Measurements from ENCODE around the gene KRTAP10-3. TPM values are rescaled to one million over a fixed set of nuclear protein-coding genes. Genes with fewer than 3 reads are reported as not detected.

The KRTAP10-3 gene
- total RNA-seq, 1 donor from 2014 or later = not detected

DNA sequence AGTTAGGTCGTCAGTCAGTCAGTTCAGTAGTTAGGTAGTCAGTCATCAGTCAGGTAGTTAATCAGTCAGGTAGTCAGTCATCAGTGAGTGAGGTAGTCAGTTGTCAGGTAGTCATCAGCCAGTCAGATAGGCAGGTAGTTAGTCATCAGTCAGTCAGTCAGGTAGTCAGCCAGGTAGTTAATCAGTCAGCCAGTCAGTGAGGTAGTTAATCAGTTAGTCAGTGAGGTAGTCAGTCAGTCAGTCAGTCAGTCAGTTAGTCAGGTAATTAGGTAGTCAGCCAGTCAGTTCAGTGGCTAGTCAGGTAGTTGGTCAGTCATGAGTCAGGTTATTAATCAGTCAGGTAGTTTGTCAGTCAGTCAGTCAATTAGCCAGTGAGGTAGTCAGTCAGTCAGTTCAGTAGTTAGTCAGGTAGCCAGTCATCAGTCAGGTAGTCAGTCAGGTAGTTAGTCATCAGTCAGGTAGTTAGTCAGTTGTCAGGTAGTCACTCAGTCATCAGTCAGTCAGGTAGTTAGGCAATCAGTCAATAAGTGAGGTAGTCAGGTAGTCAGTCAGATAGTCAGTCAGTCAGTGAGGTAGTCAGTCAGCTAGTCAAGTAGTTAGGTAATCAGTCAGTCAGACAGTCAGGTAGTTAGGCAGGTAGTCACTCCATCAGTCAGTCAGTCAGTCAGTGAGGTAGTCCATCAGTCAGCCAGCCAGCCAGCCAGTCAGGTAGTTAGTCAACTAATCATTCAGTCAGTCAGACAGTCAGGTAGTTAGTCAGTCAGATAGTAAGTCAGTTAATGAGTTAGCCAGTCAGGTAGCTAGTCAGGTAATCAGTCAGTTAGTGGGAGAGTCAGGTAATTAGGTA is 34.8 kb downstream of the KRTAP10-3 start:
- ChIA-PET POLR2A (no interaction called here), CTCF (no interaction called here)
- H3K27ac Mint-ChIP-seq = no peak overlapping the region
- DNase-seq = no peak
- H3K4me1 Mint-ChIP-seq = no peaks in the 10 kb centered on the region
- H3K4me3 Mint-ChIP-seq = no peak overlapping the region
- ATAC-seq (ENCODE audit: low read depth) = no peak
- intact Hi-C loops (cut with micrococcal nuclease) = no loop called here
- TF ChIP-seq, protein P1, sequence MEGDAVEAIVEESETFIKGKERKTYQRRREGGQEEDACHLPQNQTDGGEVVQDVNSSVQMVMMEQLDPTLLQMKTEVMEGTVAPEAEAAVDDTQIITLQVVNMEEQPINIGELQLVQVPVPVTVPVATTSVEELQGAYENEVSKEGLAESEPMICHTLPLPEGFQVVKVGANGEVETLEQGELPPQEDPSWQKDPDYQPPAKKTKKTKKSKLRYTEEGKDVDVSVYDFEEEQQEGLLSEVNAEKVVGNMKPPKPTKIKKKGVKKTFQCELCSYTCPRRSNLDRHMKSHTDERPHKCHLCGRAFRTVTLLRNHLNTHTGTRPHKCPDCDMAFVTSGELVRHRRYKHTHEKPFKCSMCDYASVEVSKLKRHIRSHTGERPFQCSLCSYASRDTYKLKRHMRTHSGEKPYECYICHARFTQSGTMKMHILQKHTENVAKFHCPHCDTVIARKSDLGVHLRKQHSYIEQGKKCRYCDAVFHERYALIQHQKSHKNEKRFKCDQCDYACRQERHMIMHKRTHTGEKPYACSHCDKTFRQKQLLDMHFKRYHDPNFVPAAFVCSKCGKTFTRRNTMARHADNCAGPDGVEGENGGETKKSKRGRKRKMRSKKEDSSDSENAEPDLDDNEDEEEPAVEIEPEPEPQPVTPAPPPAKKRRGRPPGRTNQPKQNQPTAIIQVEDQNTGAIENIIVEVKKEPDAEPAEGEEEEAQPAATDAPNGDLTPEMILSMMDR (IDR thresholded peaks at IDR 0.05) = no peak
- H3K36me3 Mint-ChIP-seq (ENCODE audit: low read depth) = no peaks in the 10 kb centered on the region
- no peaks in the 10 kb centered on the region for H3K27me3 Mint-ChIP-seq
- no peaks in the 10 kb centered on the region for H3K9me3 Mint-ChIP-seq

DNA sequence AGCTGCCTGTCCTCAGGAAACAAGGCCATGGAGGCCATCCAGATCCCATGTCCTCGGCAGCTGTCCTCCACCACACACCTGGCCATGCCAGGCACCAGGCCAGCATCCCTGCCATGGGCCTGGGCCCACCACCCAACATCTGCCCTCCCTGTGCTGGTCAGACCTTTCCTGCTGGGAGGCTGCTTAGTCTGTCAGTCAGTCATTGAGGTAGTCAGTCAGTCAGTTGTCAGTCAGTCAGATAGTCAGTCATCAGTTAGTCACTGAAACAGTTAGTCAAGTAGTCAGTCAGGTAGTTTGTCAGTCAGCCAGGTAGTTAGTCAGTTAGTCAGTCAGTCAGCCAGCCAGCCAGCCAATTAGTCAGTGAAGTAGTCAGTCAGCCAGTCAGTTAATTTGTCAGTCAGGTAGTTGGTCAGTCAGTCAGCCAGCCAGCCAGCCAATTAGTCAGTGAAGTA is 35.8 kb downstream of the KRTAP10-3 start:
- POLR2A ChIA-PET = no interaction called here
- CTCF ChIA-PET = no interaction called here
- TF ChIP-seq, protein P1 (IDR thresholded peaks at IDR 0.05) = no peak

GRCh38 chr21:44521928-44522752 is 36.5 kb downstream of the KRTAP10-3 start:
- H3K9me3 Mint-ChIP-seq = no peaks in the 10 kb centered on the region
- ChIA-PET POLR2A (no interaction called here), CTCF (no interaction called here)
- intact Hi-C loops (cut with micrococcal nuclease) = no loop called here
- TF ChIP-seq, protein P1 (IDR thresholded peaks at IDR 0.05) = no peak
- H3K36me3 Mint-ChIP-seq (ENCODE audit: low read depth) = no peaks in the 10 kb centered on the region
- no peaks in the 10 kb centered on the region for H3K27me3 Mint-ChIP-seq
- ATAC-seq (ENCODE audit: low read depth) (no peak), DNase-seq (peak; percentile 9)
- H3K27ac Mint-ChIP-seq = no peak overlapping the region
- H3K4me1 Mint-ChIP-seq = no peaks in the 10 kb centered on the region
- H3K4me3 Mint-ChIP-seq = no peak overlapping the region

More for the DNA sequence above, 35.8 kb downstream of the KRTAP10-3 start:
- ATAC-seq (ENCODE audit: low read depth) (no peak), DNase-seq (peak; percentile 4)
- Mint-ChIP-seq H3K27ac (no peak overlapping the region), H3K9me3 (no peaks in the 10 kb centered on the region), H3K36me3 (ENCODE audit: low read depth) (no peaks in the 10 kb centered on the region), H3K4me1 (no peaks in the 10 kb centered on the region), H3K4me3 (no peak overlapping the region), H3K27me3 (no peaks in the 10 kb centered on the region)
- intact Hi-C loops (cut with micrococcal nuclease) = no loop called here

GRCh38 chr21:44521301-44521927 is 37.2 kb downstream of the KRTAP10-3 start:
- no peak for ATAC-seq (ENCODE audit: low read depth)
- intact Hi-C loops (cut with micrococcal nuclease) = no loop called here
- Mint-ChIP-seq H3K4me3 (no peak overlapping the region), H3K36me3 (ENCODE audit: low read depth) (no peaks in the 10 kb centered on the region), H3K27ac (no peak overlapping the region), H3K4me1 (no peaks in the 10 kb centered on the region), H3K9me3 (no peaks in the 10 kb centered on the region), H3K27me3 (no peaks in the 10 kb centered on the region)
- TF ChIP-seq, protein P1 (IDR thresholded peaks at IDR 0.05) = no peak
- DNase-seq = no peak
- POLR2A ChIA-PET = no interaction called here
- CTCF ChIA-PET = no interaction called here
